ENCODE results near the gene ISLR. TPM values are rescaled to one million over a fixed set of nuclear protein-coding genes. Genes with fewer than 3 reads are reported as not detected.

Gene ISLR
- total and polyA plus RNA-seq, 2 experiments from 2014 or later = 125 to 127 TPM

DNA sequence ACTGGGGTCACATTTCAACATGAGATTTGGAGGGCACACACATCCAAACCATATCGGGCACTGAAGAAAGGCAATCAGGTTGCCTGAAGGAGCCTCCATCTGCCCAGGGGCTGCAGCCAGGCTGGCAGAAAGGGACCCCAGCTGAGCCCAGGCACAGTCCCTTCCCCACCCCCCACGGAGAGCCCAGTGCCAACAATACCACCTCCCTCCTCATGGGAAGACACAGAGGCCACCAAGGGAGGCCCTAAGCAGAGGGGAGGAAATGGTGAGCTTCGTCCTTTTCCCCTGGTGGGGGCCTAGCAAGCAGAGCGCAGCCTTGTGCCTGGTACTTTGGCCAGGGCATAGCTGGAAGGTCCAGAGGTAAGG lies 32.1 kb downstream of the ISLR start:
- Histone ChIP-seq H3K9me2 (ENCODE audit: insufficient read depth) (no peaks in the 10 kb centered on the region), H3K4me3 (no peak overlapping the region), H3K27ac (no peak overlapping the region), H3K36me3 (ENCODE audit: low read depth) (no peaks in the 10 kb centered on the region), H3K79me2 (ENCODE audit: insufficient read depth) (no peaks in the 10 kb centered on the region), H4K20me1 (ENCODE audit: insufficient read depth) (no peaks in the 10 kb centered on the region), H3K27me3 (replicated peaks; ENCODE audit: insufficient read depth) (no peaks in the 10 kb centered on the region), H3K4me2 (ENCODE audit: unreplicated experiment) (no peak overlapping the region), H2AFZ (no peak overlapping the region), H3K9ac (no peak overlapping the region), H3K4me1 (ENCODE audit: insufficient read depth) (peaks cover 19% of the 10 kb centered on the region), H3F3A (ENCODE audit: insufficient read depth) (peaks cover 9% of the 10 kb centered on the region), H3K9me3 (ENCODE audit: low read depth) (no peaks in the 10 kb centered on the region)
- TF ChIP-seq EZH2phosphoT487 (IDR thresholded peaks at IDR 0.05; ENCODE audit: insufficient read depth, low read depth) (no peak), EZH2 (IDR thresholded peaks at IDR 0.05; ENCODE audit: insufficient read depth, poor library complexity, severe bottlenecking) (no peak)
- in situ Hi-C loops (cut with MboI) = no loop called here
- no peak for DNase-seq
- WGBS, 2 experiments (ENCODE audit: low coverage in 1 of 2, low lambda C conversion rate in 2 of 2, missing lambda C conversion rate in 2 of 2) = 87 to 96% methylated on average over 4 of the region's 4 CpGs

DNA sequence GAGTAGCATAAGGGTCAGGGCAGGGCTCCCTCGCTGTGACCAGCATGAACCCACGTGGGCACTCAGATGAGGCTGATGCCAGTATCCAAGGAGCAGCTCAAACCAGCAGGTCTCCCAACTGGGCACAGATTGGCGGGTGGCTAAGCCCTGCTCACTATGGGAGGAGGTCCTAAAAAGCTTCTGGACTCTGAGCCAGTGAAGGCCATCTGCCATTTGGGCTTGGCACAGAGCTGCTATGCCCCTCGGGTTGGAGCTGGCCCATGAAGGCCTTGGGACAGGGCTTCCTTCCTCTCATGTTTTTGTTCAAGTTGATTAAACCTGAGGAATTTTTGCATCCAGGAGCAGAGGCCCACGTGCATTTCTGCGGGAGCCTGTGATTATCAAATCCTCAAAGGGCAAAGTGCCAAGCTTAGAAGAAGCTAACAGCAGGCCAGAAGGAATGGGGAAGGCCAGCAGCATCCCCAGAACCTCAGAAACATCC lies 33.3 kb downstream of the ISLR start:
- Histone ChIP-seq H3K27ac (no peak overlapping the region), H3K79me2 (ENCODE audit: insufficient read depth) (no peaks in the 10 kb centered on the region), H3K36me3 (ENCODE audit: low read depth) (no peaks in the 10 kb centered on the region), H3K4me3 (no peak overlapping the region), H3K4me2 (ENCODE audit: unreplicated experiment) (no peak overlapping the region), H3K4me1 (ENCODE audit: insufficient read depth) (peaks cover 14% of the 10 kb centered on the region), H3K9me2 (ENCODE audit: insufficient read depth) (no peaks in the 10 kb centered on the region), H3F3A (ENCODE audit: insufficient read depth) (peaks cover 13% of the 10 kb centered on the region), H3K9me3 (ENCODE audit: low read depth) (no peaks in the 10 kb centered on the region), H3K27me3 (replicated peaks; ENCODE audit: insufficient read depth) (no peaks in the 10 kb centered on the region), H2AFZ (no peak overlapping the region), H4K20me1 (ENCODE audit: insufficient read depth) (no peaks in the 10 kb centered on the region), H3K9ac (no peak overlapping the region)
- WGBS, 2 experiments (ENCODE audit: low coverage in 1 of 2, low lambda C conversion rate in 2 of 2, missing lambda C conversion rate in 2 of 2) = 70 to 74% methylated on average over 6 of the region's 6 CpGs
- in situ Hi-C loops (cut with MboI) = no loop called here
- no peak for TF ChIP-seq EZH2phosphoT487 (IDR thresholded peaks at IDR 0.05; ENCODE audit: insufficient read depth, low read depth)
- TF ChIP-seq EZH2 (IDR thresholded peaks at IDR 0.05; ENCODE audit: insufficient read depth, poor library complexity, severe bottlenecking) = no peak
- no peak for DNase-seq

DNA sequence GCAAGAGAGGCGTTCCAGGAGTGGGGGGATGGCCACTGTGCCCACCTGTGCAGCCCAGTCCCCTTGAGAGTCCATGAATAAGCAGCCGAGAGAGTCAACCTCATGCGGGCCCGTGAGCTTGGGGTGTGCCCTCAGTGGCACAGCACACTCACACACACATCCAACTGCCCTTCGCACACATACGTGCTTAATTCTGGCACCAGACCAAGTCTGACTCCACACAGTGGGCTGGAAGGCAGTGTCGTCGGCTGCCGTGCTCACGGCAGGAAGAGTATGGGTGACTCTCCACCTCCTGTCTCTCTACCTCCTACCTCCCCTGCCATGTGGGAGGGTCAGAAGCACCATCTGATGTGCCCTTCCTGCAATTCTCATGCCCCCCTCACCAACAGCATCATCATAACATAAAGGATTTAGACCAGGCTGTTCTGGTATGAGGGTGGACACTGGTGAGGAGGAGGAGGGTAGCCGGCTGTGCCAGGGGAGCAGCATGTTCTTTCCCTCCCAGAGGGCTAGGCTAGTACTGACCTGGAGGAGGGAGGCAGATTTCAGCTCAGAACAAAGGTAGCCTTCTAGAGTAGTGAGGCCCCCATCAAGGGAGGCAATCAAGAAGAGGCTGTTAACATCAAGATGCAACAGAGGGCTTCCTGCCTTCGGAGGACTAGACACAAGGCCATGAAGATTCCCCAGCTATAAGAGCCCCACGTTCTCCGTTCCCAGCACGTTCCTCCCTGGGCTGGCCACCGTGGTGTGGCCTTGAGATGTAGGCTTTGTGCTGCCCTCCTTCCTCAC lies 34.3 kb downstream of the ISLR start:
- no peak for DNase-seq
- H3K27me3 ChIP-seq (replicated peaks; ENCODE audit: insufficient read depth) = no peaks in the 10 kb centered on the region
- H3K9ac ChIP-seq = no peak overlapping the region
- no peaks in the 10 kb centered on the region for H3K9me3 ChIP-seq (ENCODE audit: low read depth)
- no peaks in the 10 kb centered on the region for H3K79me2 ChIP-seq (ENCODE audit: insufficient read depth)
- peaks cover 13% of the 10 kb centered on the region for H3F3A ChIP-seq (ENCODE audit: insufficient read depth)
- H3K4me2 ChIP-seq (ENCODE audit: unreplicated experiment) = no peak overlapping the region
- 87 to 89% methylated on average over 16 of the region's 16 CpGs for WGBS, 2 experiments (ENCODE audit: low coverage in 1 of 2, low lambda C conversion rate in 2 of 2, missing lambda C conversion rate in 2 of 2)
- no peaks in the 10 kb centered on the region for H3K9me2 ChIP-seq (ENCODE audit: insufficient read depth)
- no peak for TF ChIP-seq EZH2 (IDR thresholded peaks at IDR 0.05; ENCODE audit: insufficient read depth, poor library complexity, severe bottlenecking)
- TF ChIP-seq EZH2phosphoT487 (IDR thresholded peaks at IDR 0.05; ENCODE audit: insufficient read depth, low read depth) = no peak
- no peaks in the 10 kb centered on the region for H3K36me3 ChIP-seq (ENCODE audit: low read depth)
- no peak overlapping the region for H2AFZ ChIP-seq
- H3K27ac ChIP-seq = no peak overlapping the region
- H3K4me1 ChIP-seq (ENCODE audit: insufficient read depth) = peaks cover 14% of the 10 kb centered on the region
- H3K4me3 ChIP-seq = no peak overlapping the region
- H4K20me1 ChIP-seq (ENCODE audit: insufficient read depth) = no peaks in the 10 kb centered on the region
- in situ Hi-C loops (cut with MboI) = no loop called here

DNA sequence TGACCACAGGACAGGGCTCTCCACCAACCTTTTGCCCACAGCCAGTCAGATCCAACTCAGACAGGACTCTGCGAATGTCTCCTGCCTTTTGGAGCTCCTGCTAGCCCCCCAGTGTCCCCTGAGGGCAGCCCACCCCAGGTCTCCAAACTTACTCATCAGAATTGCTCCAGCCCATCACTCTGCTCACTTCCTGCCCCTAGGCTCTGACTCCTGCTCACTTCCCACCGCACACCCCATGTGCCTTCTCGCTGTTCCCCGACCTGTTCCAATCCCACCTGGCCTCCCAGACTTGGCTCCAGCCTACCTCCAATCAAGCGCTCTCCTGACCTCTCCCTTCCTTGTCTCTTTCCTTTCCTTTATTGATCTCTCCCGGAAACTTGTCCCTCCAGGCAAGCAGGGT lies 35.0 kb downstream of the ISLR start:
- no peak overlapping the region for H3K27ac ChIP-seq
- H3K9ac ChIP-seq = no peak overlapping the region
- no peaks in the 10 kb centered on the region for H3K27me3 ChIP-seq (replicated peaks; ENCODE audit: insufficient read depth)
- DNase-seq = no peak
- no peaks in the 10 kb centered on the region for H3K79me2 ChIP-seq (ENCODE audit: insufficient read depth)
- H3K4me1 ChIP-seq (ENCODE audit: insufficient read depth) = peaks cover 14% of the 10 kb centered on the region
- WGBS, 2 experiments (ENCODE audit: low coverage in 1 of 2, low lambda C conversion rate in 2 of 2, missing lambda C conversion rate in 2 of 2) = 73 to 74% methylated on average over 6 of the region's 6 CpGs
- H3K9me2 ChIP-seq (ENCODE audit: insufficient read depth) = no peaks in the 10 kb centered on the region
- no peaks in the 10 kb centered on the region for H4K20me1 ChIP-seq (ENCODE audit: insufficient read depth)
- no peak overlapping the region for H2AFZ ChIP-seq
- no peak for TF ChIP-seq EZH2phosphoT487 (IDR thresholded peaks at IDR 0.05; ENCODE audit: insufficient read depth, low read depth)
- no peak for TF ChIP-seq EZH2 (IDR thresholded peaks at IDR 0.05; ENCODE audit: insufficient read depth, poor library complexity, severe bottlenecking)
- H3K4me2 ChIP-seq (ENCODE audit: unreplicated experiment) = no peak overlapping the region
- H3K36me3 ChIP-seq (ENCODE audit: low read depth) = no peaks in the 10 kb centered on the region
- no peak overlapping the region for H3K4me3 ChIP-seq
- in situ Hi-C loops (cut with MboI) = no loop called here
- H3F3A ChIP-seq (ENCODE audit: insufficient read depth) = peaks cover 13% of the 10 kb centered on the region
- no peaks in the 10 kb centered on the region for H3K9me3 ChIP-seq (ENCODE audit: low read depth)
